HG03457 (cell line): ENCODE measurements around the gene ZMPSTE24.
"Not testable (repeated sequence)": the region's sequence is repeated elsewhere in the genome, so short reads cannot be mapped to it uniquely, and the experiment has no call there.

ENCODE experiments used
- ATAC-seq: cut with Tn5 transposase; IDR thresholded peaks from one replicate; pipeline ENCODE4 v1.9.1; 2021; ENCODE audit warnings: moderate number of reproducible peaks; ENCODE audit not compliant: unreplicated experiment

Gene ZMPSTE24

DNA sequence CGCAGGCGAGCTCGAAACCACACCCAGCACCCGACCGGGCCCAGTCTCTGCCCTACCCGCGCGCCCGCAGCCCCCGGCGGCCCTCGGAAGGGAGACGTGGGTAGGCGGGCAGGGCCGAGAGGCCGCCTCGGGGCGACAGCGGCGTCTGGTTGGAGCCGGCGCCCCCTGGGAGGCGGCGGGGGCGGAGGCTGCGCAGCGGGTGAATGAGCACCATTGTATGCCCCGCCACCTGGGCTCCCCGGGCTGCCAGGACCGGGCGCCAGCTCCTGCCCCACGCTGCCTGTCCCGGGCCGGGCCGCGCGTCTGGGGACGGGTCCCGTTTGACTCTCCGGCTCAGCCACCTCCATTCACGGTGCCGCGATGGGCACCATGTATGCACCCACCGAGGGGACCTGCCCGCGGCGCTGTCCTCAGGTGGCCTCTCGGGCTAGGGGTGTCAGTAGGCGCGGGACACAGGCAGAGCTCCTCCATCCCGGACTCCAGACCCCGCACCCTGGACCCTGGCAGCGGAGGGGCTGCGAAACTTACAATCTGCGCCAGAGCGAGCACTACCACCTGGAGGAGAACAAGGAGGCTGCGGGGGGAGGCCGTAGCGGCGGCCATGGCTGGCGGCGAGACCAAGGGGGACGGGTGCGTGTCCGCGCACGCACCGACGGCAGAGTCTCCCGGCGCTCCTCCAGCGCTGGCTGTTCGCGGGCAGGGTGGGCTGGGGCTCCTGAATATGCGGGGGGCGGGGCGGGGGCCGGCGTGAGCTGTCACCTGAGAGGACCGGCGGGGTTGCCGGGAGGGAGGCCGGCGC lies 58.8 kb downstream of the ZMPSTE24 start, which contains the start of gene COL9A2:
COL9A2 (minus strand) TSS at position 692 of the 799 bp plus-strand sequence; CDS start at position 603, 89 bp downstream.
- no peak for ATAC-seq

- ATAC-seq = no peak
Measured at GRCh38 chr1:40317394-40318074, 59.5 kb downstream of the ZMPSTE24 start.

DNA sequence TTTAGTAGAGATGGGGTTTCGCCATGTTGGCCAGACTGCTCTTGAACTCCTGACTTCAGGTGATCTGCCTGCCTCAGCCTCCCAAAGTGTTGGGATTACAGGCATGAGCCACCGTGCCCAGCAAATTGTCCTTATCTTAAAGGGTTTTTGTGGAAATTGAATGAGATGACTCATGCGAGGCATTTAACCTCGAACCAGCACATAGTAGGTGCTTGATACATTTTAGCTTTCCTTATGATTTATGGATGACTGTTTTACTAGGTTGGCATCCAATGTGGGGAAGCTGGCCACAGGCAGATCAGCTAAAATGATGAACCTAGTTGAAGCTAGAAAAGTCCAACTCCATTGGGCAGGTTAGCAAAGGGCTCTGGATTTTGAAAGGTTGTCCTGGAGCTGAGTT lies 60.4 kb downstream of the ZMPSTE24 start:
- ATAC-seq = no peak

DNA sequence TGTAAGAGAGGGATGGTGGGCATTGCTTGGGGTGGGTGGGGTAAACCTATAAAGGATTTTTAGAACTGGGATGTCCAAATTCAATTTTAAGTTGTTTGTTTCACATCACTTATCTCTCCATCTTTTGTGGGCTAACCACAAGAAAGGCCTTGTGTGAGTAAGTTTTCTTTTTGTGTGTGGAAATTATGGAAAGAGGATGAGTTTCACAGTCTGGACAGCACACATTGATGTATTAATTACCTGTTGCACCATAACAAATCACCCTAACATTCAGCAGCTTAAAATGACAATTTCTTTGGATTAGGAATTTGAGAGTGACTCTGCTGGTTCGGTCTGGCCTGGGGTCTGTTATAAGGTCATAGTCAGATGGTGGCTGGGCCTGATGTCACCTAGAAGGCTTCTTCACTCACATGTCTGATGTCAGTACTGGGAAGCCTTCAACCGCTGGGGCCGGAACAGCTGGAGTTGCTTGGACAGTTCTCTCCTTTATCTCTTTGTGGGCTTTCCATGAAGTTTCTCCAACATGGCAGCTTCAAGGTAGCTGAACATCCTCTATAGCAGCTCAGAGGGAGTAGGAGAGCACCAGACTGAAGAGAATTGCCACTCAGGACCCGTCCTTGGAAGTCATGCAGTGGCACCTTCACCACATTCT lies 61.1 kb downstream of the ZMPSTE24 start:
- no peak for ATAC-seq

GRCh38 chr1:40331403-40331802 lies 73.4 kb downstream of the ZMPSTE24 start:
- ATAC-seq = not testable (repeated sequence)

DNA sequence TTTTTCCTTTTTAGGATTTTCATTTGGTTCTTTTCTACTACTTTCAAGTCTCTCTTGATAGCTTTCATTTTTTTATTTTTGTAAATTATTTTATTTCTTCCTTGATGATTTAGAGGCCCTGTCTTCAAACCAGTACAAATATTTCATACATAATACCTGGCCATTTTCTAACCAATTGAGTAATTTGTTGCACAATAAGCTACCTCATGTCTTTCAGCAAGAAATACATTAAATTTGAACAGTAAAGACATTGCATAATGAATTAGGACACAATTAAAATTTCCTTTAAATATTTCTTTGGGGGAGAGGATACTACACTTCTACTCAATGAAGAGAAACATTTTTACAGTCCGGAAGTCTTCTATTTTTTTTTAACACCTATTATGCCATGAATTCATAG lies 74.7 kb downstream of the ZMPSTE24 start:
- ATAC-seq = no peak

DNA sequence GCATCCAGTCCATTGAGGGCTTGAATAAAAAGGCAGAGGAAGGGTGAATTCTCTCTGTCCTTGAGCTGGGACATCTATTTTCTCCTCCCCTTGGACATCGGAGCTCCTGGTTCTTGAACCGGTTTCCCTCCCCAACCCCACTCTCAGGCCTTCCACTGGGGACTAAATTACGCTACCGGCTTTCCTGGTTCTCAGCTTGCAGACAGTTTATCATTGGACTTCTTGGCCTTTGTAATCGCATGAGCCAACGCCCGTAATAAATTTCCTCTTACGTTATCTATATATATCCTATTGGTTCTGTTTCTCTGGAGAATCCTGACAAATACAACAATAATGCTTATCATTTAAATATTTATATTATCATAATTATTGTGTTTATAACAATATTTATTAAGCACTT lies 79.4 kb downstream of the ZMPSTE24 start:
- ATAC-seq = no peak

GRCh38 chr1:40338745-40339419 lies 80.8 kb downstream of the ZMPSTE24 start:
- no peak for ATAC-seq

DNA sequence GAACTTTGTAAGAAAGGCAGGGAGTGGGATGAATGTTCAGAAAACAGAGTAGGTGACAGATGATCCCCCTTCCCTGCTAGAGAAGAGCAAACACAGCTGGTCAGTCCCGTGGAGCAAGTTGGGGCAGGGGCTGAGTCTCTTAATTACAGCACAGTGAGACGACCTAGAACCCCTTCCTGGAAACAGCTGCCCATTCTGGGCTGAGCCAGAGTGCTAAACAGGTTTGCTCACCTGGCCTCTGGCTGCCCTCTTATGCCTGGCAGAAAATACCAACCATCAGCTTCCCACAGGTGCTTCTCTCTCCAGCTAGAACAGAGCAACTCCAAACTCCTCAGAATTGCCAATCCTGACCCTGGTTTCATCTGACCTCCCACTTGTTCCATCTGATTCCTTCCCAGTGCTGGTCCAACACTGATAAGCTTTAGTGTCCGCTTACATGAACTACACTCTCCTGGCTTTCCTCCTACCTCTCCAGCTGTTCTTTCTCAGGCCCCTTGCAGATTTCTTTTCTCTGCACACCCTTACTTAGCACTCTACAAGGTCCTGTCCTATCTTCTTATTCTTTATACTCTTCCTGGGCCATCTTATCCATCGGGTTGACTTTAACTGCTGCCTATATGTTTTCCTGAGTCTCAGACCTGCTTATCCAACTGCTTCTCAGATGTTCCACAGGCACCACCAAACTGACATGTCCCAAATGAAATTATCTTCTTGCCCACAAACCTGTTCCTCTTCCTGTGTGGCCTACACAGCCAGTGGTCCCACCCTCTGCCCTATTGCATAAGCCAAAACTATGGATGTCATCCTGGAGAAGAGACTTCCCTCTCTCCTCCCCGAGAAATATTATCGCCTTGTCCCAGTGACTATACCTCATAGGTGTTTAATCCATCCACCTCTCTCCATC lies 81.6 kb downstream of the ZMPSTE24 start:
- no peak for ATAC-seq

DNA sequence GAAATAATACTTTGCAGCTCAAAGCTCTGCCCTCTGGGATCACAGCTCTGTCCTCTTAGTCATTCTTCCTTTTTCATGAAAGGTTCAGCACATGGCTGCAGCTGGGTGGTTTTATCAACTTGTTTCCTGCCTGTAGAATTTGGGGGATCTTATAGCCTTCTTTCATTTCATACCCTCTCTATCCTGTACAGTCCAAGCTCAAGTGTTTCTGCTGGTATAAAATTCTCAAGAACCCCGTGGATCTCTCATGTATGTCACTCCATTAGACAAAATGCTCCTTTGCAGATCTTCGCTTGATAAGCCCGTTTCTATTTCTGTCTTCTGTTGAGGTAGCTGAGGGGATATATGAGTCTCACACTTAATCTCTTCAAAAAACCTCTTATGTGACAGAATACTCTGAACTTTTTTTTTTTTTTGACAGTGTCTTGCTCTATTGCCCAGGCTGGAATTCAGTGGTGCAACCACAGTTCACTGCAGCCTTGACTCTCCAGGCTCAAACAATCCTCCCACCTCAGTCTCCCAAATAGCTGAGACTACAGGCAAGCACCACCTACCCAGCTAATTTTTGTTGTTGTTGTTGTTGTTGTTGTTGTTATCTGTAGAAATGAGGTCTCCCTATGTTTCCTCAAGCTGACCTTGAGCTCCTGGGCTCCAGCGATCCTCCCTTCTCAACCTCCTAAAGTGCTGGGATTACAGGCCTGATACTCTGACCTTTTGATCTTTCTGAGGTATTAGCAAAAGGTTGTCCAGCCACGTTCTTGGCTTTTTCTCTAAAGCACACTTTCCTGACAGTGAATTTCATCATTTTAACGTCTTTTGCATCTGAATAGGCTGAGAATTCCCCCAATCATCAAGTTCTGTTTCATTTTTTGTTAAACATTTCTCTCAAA lies 83.7 kb downstream of the ZMPSTE24 start:
- ATAC-seq = no peak

DNA sequence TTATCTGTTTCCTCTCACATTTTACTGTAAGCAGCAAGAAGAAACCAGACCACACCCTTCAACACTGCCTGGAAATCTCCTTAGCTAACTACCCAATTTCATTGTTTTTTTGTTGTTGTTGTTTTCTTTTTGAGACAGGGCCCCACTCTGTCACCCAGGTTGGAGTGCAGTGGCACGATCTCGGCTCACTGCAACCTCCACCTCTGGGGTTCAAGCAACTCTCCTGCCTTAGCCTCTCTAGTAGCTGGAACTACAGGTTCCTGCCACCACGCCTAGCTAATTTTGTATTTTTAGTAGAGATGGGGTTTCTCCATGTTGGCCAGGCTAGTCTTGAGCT lies 84.3 kb downstream of the ZMPSTE24 start:
- ATAC-seq = not testable (repeated sequence)
